K562 treated with DMSO at 1 percent for 12 hours (cell line): Measurements from ENCODE around the gene TBC1D32. TPM values are rescaled to one million over a fixed set of nuclear protein-coding genes. Genes with fewer than 3 reads are reported as not detected.

ENCODE experiments used
- total RNA-seq: library from RNA; unstranded; fragments of 300-600 nt; gene quantifications from 2 replicates; pipeline ENCODE4 v1.2.3, GENCODE V29; 2022; ENCODE audit not compliant: insufficient read depth

Gene TBC1D32
- 0.35 and 3.4 TPM in 2 replicates for total RNA-seq

DNA sequence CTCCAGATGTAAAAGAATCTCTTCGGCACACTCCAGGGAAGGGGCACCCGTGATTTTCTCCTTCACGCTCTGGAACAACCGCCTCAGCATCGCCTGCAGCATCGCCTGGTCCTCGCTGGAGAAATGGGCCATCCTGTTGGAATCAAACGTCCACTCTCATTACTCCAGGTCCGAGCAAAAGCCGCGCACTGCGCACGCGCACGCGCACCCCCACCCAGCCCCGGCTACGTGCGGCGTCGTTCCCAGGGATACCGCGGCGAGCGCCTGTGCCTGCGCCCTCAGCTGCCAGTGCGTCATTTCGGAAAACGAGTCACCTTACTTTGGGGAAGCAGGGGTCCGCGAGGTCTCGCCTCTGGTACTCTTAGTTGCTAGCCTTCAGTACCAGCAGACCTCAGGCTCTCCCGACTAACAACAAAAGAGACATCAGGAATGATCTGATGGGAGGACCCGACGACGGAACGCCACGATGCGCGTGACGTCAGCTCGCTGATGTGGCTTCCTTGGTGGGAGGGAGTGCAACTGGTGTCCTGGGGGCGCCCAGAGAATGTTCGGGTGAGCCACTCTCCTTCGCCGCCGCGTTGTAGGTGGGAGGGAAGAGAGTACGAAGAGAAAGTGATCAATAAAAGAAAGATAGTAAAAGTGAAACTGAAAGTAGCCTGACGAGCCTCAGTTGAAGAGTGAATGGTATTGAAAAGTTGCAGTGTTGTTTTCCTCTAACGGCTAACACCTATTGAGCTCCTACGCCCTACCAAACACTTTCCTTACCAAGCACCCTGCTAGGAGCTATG lies at the start of gene TBC1D32:
TBC1D32 (minus strand) TSS at position 182 of the 788 bp plus-strand sequence; CDS start at position 132, 50 bp downstream.

Other genes with a start within 250 kb of the TBC1D32 start
- not detected in 2 replicates for gene GJA1, start 101.2 kb upstream of the TBC1D32 start, total RNA-seq